GM23338 (cell line): ENCODE data around the gene CLDN6. TPM values are rescaled to one million over a fixed set of nuclear protein-coding genes. Genes with fewer than 3 reads are reported as not detected.

ENCODE experiments used
- ATAC-seq: fragments of 200-7000 bp; cut with Tn5 transposase; 3 replicates; pipeline ENCODE4 v1.9.1; 2020
- DNase-seq: peaks from one replicate; pipeline ENCODE4 v3.0.0-alpha.2; 2015; ENCODE audit warnings: low spot score
- H2AFZ ChIP-seq: fragments of 200-600 bp; sonication (generic); 2 replicates; pipeline ENCODE4 v1.8.0; 2016; ENCODE audit warnings: antibody characterized with exemption, mild to moderate bottlenecking, moderate library complexity
- H3F3A ChIP-seq: fragments of 200-600 bp; sonication (generic); replicated peaks from 2 replicates; pipeline ENCODE4 v1.8.0; 2017; ENCODE audit warnings: antibody characterized with exemption, mixed run types, low read depth
- H3K27ac ChIP-seq: fragments of 200-600 bp; sonication (generic); 2 replicates; pipeline ENCODE4 v1.6.1; 2016; ENCODE audit warnings: low read depth
- H3K27me3 ChIP-seq: fragments of 200-600 bp; sonication (generic); 2 replicates; pipeline ENCODE4 v1.8.0; 2016; ENCODE audit warnings: mild to moderate bottlenecking, mixed run types, moderate library complexity; ENCODE audit not compliant: insufficient read depth
- H3K36me3 ChIP-seq: fragments of 200-600 bp; sonication (generic); 2 replicates; pipeline ENCODE4 v1.8.0; 2016; ENCODE audit warnings: mild to moderate bottlenecking; ENCODE audit not compliant: insufficient read depth
- H3K4me1 ChIP-seq: fragments of 200-600 bp; sonication (generic); 2 replicates; pipeline ENCODE4 v1.8.0; 2016; ENCODE audit warnings: mild to moderate bottlenecking, moderate library complexity; ENCODE audit not compliant: insufficient read depth
- H3K4me2 ChIP-seq: fragments of 200-600 bp; sonication (generic); 2 replicates; pipeline ENCODE4 v1.7.1; 2017; ENCODE audit warnings: mixed run types
- H3K4me3 ChIP-seq: fragments of 200-600 bp; sonication (generic); 2 replicates; pipeline ENCODE4 v1.6.1; 2016; ENCODE audit warnings: mixed run types
- H3K79me2 ChIP-seq: fragments of 200-600 bp; sonication (generic); replicated peaks from 2 replicates; pipeline ENCODE4 v1.8.0; 2017; ENCODE audit warnings: mild to moderate bottlenecking; ENCODE audit not compliant: insufficient read depth
- H3K9me2 ChIP-seq: fragments of 200-600 bp; sonication (generic); 2 replicates; pipeline ENCODE4 v1.8.0; 2017; ENCODE audit not compliant: insufficient read depth
- H4K20me1 ChIP-seq: fragments of 200-600 bp; sonication (generic); replicated peaks from 2 replicates; pipeline ENCODE4 v1.8.0; 2017; ENCODE audit warnings: mild to moderate bottlenecking; ENCODE audit not compliant: insufficient read depth
- H3K27ac Mint-ChIP-seq: 2 replicates; pipeline ENCODE4 v1.8.0; 2020; ENCODE audit warnings: inconsistent platforms, mild to moderate bottlenecking, moderate library complexity, mixed read lengths
- H3K27me3 Mint-ChIP-seq: 3 replicates; pipeline ENCODE4 v1.8.0; 2022; ENCODE audit warnings: low read depth, mild to moderate bottlenecking, moderate library complexity, mixed read lengths, inconsistent platforms; ENCODE audit not compliant: insufficient read depth, poor library complexity
- H3K36me3 Mint-ChIP-seq: 3 replicates; pipeline ENCODE4 v1.8.0; 2021; ENCODE audit warnings: low read depth, mild to moderate bottlenecking, inconsistent platforms, moderate library complexity, mixed read lengths
- H3K4me1 Mint-ChIP-seq: 3 replicates; pipeline ENCODE4 v1.8.0; 2020; ENCODE audit warnings: mild to moderate bottlenecking, inconsistent platforms, mixed read lengths
- H3K4me3 Mint-ChIP-seq: 3 replicates; pipeline ENCODE4 v1.8.0; 2021; ENCODE audit warnings: moderate library complexity, mild to moderate bottlenecking, inconsistent platforms, mixed read lengths
- H3K9me3 Mint-ChIP-seq: 3 replicates; pipeline ENCODE4 v1.8.0; 2020; ENCODE audit warnings: moderate library complexity, mild to moderate bottlenecking, inconsistent platforms, mixed read lengths
- CREB1 ChIP-seq: fragments of 250-450 bp; sonication (Bioruptor Pico); IDR thresholded peaks from 2 replicates; pipeline ENCODE4 v1.5.0; 2020; ENCODE audit warnings: low read depth, mild to moderate bottlenecking, moderate library complexity
- EZH2phosphoT487 ChIP-seq: fragments of 200-600 bp; sonication (generic); IDR thresholded peaks from one replicate; pipeline ENCODE4 v1.8.1; 2018; ENCODE audit warnings: antibody characterized with exemption; ENCODE audit not compliant: unreplicated experiment
- POLR2AphosphoS5 ChIP-seq: IDR thresholded peaks from 2 replicates; pipeline ENCODE4 v1.6.1; 2016; ENCODE audit warnings: antibody characterized with exemption, low read depth
- STAT1 ChIP-seq: IDR thresholded peaks from one replicate; pipeline ENCODE4 v1.6.1; 2016; ENCODE audit warnings: antibody characterized with exemption; ENCODE audit not compliant: unreplicated experiment
- ZNF114 ChIP-seq: fragments of 250-450 bp; sonication (Bioruptor Pico); IDR thresholded peaks from 2 replicates; pipeline ENCODE4 v1.5.0; 2020; ENCODE audit warnings: mild to moderate bottlenecking, moderate library complexity
- polyA plus RNA-seq: library from polyadenylated mRNA; unstranded; fragments of >200 nt; fragmentation: Nextera tagmentation; extraction: Ambion mirVana; gene quantifications from 2 replicates; pipeline ENCODE4 v1.2.1, GENCODE V29; 2016
- total RNA-seq: library from RNA; depleted of rRNA; stranded (reverse); fragments of >200 nt; shearing (Covaris generic); gene quantifications from 2 replicates; pipeline ENCODE4 v1.2.3, GENCODE V29; 2014
- TF ChIP-seq, protein P1 (sequence below): IDR thresholded peaks from 2 replicates; pipeline ENCODE4 v1.6.1; 2016; ENCODE audit warnings: antibody characterized with exemption
- TF ChIP-seq, protein P2 (sequence below): fragments of 250-450 bp; sonication (Bioruptor Pico); IDR thresholded peaks from 2 replicates; pipeline ENCODE4 v1.5.0; 2020; ENCODE audit warnings: mild to moderate bottlenecking, moderate library complexity

Gene CLDN6
- total and polyA plus RNA-seq, 2 experiments from 2014 or later: 537 to 1,028 TPM

DNA sequence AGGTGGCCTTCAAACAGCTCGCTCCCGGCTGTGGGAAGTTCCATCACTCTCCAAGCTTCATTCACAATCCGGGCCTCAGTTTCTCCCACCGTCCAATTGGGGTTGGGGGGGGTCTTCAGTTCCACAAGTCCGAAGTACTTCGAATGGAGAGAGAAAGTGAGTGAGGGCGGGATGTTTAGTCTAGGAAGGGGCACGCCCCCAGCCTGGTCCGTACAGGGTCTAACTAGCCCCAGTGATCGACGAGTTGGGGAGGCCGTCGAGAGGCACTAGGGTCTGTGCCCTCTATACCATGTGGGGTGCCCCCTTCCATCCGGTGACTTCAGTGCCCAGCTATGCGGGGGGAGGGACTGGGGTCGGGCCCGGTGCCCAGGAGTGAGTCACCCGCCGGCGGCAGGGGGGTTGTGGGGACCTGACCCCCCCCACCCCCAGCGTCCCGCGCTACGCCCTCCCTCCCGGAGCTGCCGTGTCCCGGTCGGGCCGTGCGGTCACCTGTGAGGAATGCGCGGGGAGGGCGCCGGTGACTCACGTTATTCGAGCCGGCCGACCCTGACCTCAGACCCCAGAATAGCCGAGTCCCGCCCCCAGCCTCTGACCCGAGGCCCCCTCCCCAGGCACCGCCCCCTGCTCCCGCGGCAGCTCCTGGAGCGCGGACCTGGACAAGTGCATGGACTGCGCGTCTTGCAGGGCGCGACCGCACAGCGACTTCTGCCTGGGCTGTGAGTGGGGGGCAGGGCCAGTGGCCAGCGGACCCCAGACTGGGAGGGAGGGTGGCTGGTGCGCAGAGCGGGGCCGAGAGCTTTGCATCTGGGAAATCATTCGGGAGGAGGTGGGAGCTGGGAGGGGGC is 2.8 kb upstream of the CLDN6 start:
- peaks cover 56% of the 10 kb centered on the region for H3F3A ChIP-seq
- no peaks in the 10 kb centered on the region for H3K9me2 ChIP-seq
- H2AFZ ChIP-seq: no peak overlapping the region
- peak overlapping the region; percentile 97 for H3K4me2 ChIP-seq
- H3K4me1 Mint-ChIP-seq: peaks cover 34% of the 10 kb centered on the region
- H3K27ac Mint-ChIP-seq: peak overlapping the region; percentile 98
- DNase-seq (peak; percentile 95), ATAC-seq (peak; percentile 7)
- TF ChIP-seq CREB1 (CRISPR knock-in tag): 0 out of 2 replicates have a peak, but pooled peaks have one; percentile 2
- TF ChIP-seq EZH2phosphoT487: no peak
- TF ChIP-seq ZNF114: no peak
- peak; percentile 59; the same call in 1 of the 2 replicates for TF ChIP-seq POLR2AphosphoS5
- H3K36me3 ChIP-seq: no peaks in the 10 kb centered on the region
- peaks cover 42% of the 10 kb centered on the region for H3K4me1 ChIP-seq
- H3K36me3 Mint-ChIP-seq: peaks cover 39% of the 10 kb centered on the region
- peak overlapping the region; percentile 96 for H3K4me3 Mint-ChIP-seq
- peaks cover 35% of the 10 kb centered on the region for H4K20me1 ChIP-seq
- H3K9me3 Mint-ChIP-seq: peaks cover 7% of the 10 kb centered on the region; the same call in 2 of the 3 replicates
- no peaks in the 10 kb centered on the region; the same call in 1 of the 2 replicates for H3K27me3 ChIP-seq
- H3K4me3 ChIP-seq: peak overlapping the region; percentile 85
- H3K79me2 ChIP-seq: peaks cover 38% of the 10 kb centered on the region
- H3K27ac ChIP-seq: peak overlapping the region; percentile 99
- H3K27me3 Mint-ChIP-seq: peaks cover 49% of the 10 kb centered on the region

DNA sequence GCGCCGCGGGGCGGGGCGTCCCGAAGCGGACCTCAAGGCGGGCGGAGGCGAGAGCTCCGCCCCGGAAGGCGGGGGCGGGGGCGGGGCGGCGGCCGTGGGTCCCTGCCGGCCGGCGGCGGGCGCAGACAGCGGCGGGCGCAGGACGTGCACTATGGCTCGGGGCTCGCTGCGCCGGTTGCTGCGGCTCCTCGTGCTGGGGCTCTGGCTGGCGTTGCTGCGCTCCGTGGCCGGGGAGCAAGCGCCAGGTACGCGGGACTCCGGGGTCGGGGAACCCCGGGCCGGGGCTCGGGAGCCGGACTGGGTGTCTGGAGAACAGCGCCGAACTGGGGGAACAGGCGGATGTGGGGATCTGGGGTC is 2.2 kb upstream of the CLDN6 start, which contains the start of gene TNFRSF12A:
TSS of gene TNFRSF12A (plus strand) at position 122 of the 357 bp plus-strand sequence. CDS start at position 152, 30 bp downstream.
- H3K36me3 Mint-ChIP-seq: peaks cover 39% of the 10 kb centered on the region
- Histone ChIP-seq H3K9me2 (no peaks in the 10 kb centered on the region), H3K4me1 (peaks cover 43% of the 10 kb centered on the region), H3K27me3 (no peaks in the 10 kb centered on the region; the same call in 1 of the 2 replicates), H3K27ac (peak within 1 kb of the TSS; percentile 99), H3K79me2 (peaks cover 40% of the 10 kb centered on the region), H3F3A (peaks cover 55% of the 10 kb centered on the region), H4K20me1 (peaks cover 40% of the 10 kb centered on the region), H3K4me3 (peak within 1 kb of the TSS; percentile 85), H2AFZ (peak within 1 kb of the TSS; percentile 78; the same call in 1 of the 2 replicates), H3K36me3 (no peaks in the 10 kb centered on the region), H3K4me2 (peak within 1 kb of the TSS; percentile 97)
- peak within 1 kb of the TSS; percentile 96 for H3K4me3 Mint-ChIP-seq
- DNase-seq (peak; percentile 92), ATAC-seq (peak; percentile 1; the same call in 2 of the 3 replicates)
- H3K27me3 Mint-ChIP-seq: peaks cover 47% of the 10 kb centered on the region
- H3K27ac Mint-ChIP-seq: peak within 1 kb of the TSS; percentile 98
- TF ChIP-seq CREB1 (CRISPR knock-in tag) (no peak), POLR2AphosphoS5 (peak; percentile 92), STAT1 (no peak)
- TF ChIP-seq, protein P1, sequence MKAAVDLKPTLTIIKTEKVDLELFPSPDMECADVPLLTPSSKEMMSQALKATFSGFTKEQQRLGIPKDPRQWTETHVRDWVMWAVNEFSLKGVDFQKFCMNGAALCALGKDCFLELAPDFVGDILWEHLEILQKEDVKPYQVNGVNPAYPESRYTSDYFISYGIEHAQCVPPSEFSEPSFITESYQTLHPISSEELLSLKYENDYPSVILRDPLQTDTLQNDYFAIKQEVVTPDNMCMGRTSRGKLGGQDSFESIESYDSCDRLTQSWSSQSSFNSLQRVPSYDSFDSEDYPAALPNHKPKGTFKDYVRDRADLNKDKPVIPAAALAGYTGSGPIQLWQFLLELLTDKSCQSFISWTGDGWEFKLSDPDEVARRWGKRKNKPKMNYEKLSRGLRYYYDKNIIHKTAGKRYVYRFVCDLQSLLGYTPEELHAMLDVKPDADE: 0 out of 2 replicates have a peak, but pooled peaks have one; percentile 23
- TF ChIP-seq, protein P2, sequence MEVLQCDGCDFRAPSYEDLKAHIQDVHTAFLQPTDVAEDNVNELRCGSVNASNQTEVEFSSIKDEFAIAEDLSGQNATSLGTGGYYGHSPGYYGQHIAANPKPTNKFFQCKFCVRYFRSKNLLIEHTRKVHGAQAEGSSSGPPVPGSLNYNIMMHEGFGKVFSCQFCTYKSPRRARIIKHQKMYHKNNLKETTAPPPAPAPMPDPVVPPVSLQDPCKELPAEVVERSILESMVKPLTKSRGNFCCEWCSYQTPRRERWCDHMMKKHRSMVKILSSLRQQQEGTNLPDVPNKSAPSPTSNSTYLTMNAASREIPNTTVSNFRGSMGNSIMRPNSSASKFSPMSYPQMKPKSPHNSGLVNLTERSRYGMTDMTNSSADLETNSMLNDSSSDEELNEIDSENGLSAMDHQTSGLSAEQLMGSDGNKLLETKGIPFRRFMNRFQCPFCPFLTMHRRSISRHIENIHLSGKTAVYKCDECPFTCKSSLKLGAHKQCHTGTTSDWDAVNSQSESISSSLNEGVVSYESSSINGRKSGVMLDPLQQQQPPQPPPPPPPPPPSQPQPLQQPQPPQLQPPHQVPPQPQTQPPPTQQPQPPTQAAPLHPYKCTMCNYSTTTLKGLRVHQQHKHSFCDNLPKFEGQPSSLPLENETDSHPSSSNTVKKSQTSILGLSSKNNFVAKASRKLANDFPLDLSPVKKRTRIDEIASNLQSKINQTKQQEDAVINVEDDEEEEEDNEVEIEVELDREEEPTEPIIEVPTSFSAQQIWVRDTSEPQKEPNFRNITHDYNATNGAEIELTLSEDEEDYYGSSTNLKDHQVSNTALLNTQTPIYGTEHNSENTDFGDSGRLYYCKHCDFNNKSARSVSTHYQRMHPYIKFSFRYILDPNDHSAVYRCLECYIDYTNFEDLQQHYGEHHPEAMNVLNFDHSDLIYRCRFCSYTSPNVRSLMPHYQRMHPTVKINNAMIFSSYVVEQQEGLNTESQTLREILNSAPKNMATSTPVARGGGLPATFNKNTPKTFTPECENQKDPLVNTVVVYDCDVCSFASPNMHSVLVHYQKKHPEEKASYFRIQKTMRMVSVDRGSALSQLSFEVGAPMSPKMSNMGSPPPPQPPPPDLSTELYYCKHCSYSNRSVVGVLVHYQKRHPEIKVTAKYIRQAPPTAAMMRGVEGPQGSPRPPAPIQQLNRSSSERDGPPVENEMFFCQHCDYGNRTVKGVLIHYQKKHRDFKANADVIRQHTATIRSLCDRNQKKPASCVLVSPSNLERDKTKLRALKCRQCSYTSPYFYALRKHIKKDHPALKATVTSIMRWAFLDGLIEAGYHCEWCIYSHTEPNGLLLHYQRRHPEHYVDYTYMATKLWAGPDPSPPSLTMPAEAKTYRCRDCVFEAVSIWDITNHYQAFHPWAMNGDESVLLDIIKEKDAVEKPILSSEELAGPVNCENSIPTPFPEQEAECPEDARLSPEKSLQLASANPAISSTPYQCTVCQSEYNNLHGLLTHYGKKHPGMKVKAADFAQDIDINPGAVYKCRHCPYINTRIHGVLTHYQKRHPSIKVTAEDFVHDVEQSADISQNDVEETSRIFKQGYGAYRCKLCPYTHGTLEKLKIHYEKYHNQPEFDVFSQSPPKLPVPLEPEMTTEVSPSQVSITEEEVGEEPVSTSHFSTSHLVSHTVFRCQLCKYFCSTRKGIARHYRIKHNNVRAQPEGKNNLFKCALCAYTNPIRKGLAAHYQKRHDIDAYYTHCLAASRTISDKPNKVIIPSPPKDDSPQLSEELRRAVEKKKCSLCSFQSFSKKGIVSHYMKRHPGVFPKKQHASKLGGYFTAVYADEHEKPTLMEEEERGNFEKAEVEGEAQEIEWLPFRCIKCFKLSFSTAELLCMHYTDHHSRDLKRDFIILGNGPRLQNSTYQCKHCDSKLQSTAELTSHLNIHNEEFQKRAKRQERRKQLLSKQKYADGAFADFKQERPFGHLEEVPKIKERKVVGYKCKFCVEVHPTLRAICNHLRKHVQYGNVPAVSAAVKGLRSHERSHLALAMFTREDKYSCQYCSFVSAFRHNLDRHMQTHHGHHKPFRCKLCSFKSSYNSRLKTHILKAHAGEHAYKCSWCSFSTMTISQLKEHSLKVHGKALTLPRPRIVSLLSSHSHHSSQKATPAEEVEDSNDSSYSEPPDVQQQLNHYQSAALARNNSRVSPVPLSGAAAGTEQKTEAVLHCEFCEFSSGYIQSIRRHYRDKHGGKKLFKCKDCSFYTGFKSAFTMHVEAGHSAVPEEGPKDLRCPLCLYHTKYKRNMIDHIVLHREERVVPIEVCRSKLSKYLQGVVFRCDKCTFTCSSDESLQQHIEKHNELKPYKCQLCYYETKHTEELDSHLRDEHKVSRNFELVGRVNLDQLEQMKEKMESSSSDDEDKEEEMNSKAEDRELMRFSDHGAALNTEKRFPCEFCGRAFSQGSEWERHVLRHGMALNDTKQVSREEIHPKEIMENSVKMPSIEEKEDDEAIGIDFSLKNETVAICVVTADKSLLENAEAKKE (CRISPR knock-in tag): no peak
- H3K9me3 Mint-ChIP-seq: peaks cover 7% of the 10 kb centered on the region; the same call in 2 of the 3 replicates
- H3K4me1 Mint-ChIP-seq: peaks cover 40% of the 10 kb centered on the region
